Neuronal stem cell (in vitro differentiated cells): ENCODE results near the gene REN.
A peak's percentile ranks its signal among the peaks of the same experiment; 100 is the strongest.

Source experiments
- DNase-seq: peaks from one replicate; pipeline ENCODE4 v3.0.0-alpha.2; 2013; ENCODE audit warnings: low spot score
- H2AFZ ChIP-seq: one replicate; pipeline ENCODE4 v1.6.1; 2013; ENCODE audit warnings: mild to moderate bottlenecking, low read length, inconsistent platforms
- H2AK5ac ChIP-seq: 2 replicates; pipeline ENCODE4 v1.6.1; 2013; ENCODE audit warnings: low read depth, mild to moderate bottlenecking, inconsistent platforms, low read length, moderate library complexity, mixed read lengths
- H2BK120ac ChIP-seq: 2 replicates; pipeline ENCODE4 v1.6.1; 2013; ENCODE audit warnings: low read depth, mild to moderate bottlenecking, inconsistent platforms, low read length, moderate library complexity, mixed read lengths
- H2BK12ac ChIP-seq: one replicate; pipeline ENCODE4 v1.6.1; 2013; ENCODE audit warnings: low read length, inconsistent platforms
- H2BK15ac ChIP-seq: 2 replicates; pipeline ENCODE4 v1.6.1; 2013; ENCODE audit warnings: mild to moderate bottlenecking, low read length, inconsistent platforms, mixed read lengths
- H2BK5ac ChIP-seq: one replicate; pipeline ENCODE4 v1.6.1; 2013; ENCODE audit warnings: inconsistent platforms, mild to moderate bottlenecking, low read length, moderate library complexity
- H3K14ac ChIP-seq: one replicate; pipeline ENCODE4 v1.6.1; 2013; ENCODE audit warnings: low read length, inconsistent platforms
- H3K18ac ChIP-seq: 2 replicates; pipeline ENCODE4 v1.6.1; 2013; ENCODE audit warnings: low read length, inconsistent platforms
- H3K23ac ChIP-seq: 2 replicates; pipeline ENCODE4 v1.6.1; 2013; ENCODE audit warnings: low read depth, mild to moderate bottlenecking, mixed read lengths, low read length, inconsistent platforms; ENCODE audit not compliant: poor library complexity
- H3K27ac ChIP-seq: replicated peaks from 3 replicates; pipeline ENCODE4 v1.5.1; 2013; ENCODE audit warnings: low read length, inconsistent platforms
- H3K27me3 ChIP-seq, 3 experiments: 2 replicates each; pipeline ENCODE4 v1.6.1; 2013; ENCODE audit warnings: low read length in 3 of 3, mild to moderate bottlenecking in 2 of 3, inconsistent platforms in 1 of 3, low read depth in 1 of 3, mixed read lengths in 1 of 3, moderate library complexity in 1 of 3; ENCODE audit not compliant: control insufficient read depth in 3 of 3, insufficient read depth in 3 of 3
- H3K36me3 ChIP-seq, 2 donors: replicated peaks in 1 of 2; 2 replicates each; pipeline ENCODE4 v1.6.1; 2013; ENCODE audit warnings: low read length in 2 of 2; ENCODE audit not compliant: control insufficient read depth in 2 of 2, insufficient read depth in 2 of 2
- H3K4ac ChIP-seq: 2 replicates; pipeline ENCODE4 v1.6.1; 2013; ENCODE audit warnings: inconsistent platforms, mild to moderate bottlenecking, low read length, moderate library complexity
- H3K4me1 ChIP-seq, 2 donors: 1 replicate in 1 of 2; 2 replicates in 1 of 2; pipeline ENCODE4 v1.6.1; 2013; ENCODE audit warnings: low read length in 2 of 2, low read depth in 1 of 2; ENCODE audit not compliant: control insufficient read depth in 2 of 2, insufficient read depth in 1 of 2
- H3K4me2 ChIP-seq: one replicate; pipeline ENCODE4 v1.6.1; 2013; ENCODE audit warnings: mild to moderate bottlenecking, low read length, inconsistent platforms; ENCODE audit not compliant: insufficient read depth, poor library complexity, severe bottlenecking
- H3K4me3 ChIP-seq, 2 donors: 2 replicates each; pipeline ENCODE4 v1.5.1; 2013; ENCODE audit warnings: low read length in 2 of 2, mild to moderate bottlenecking in 2 of 2, inconsistent platforms in 1 of 2, moderate library complexity in 1 of 2
- H3K79me1 ChIP-seq: one replicate; pipeline ENCODE4 v1.6.1; 2013; ENCODE audit warnings: low read depth, mild to moderate bottlenecking, inconsistent platforms, low read length, moderate library complexity
- H3K9ac ChIP-seq: one replicate; pipeline ENCODE4 v1.6.1; 2013; ENCODE audit warnings: mild to moderate bottlenecking, low read depth, low read length, inconsistent platforms; ENCODE audit not compliant: poor library complexity
- H3K9me3 ChIP-seq, 2 donors: replicated peaks in 1 of 2; 2 replicates each; pipeline versions ENCODE3 to v1.6.1; 2013; ENCODE audit warnings: low read length in 2 of 2, mild to moderate bottlenecking in 2 of 2, inconsistent platforms in 1 of 2, low read depth in 1 of 2, mixed read lengths in 1 of 2, moderate library complexity in 1 of 2; ENCODE audit not compliant: control insufficient read depth in 2 of 2, insufficient read depth in 1 of 2
- H4K8ac ChIP-seq: one replicate; pipeline ENCODE4 v1.6.1; 2013; ENCODE audit warnings: low read depth, mild to moderate bottlenecking, inconsistent platforms, low read length, moderate library complexity
- H4K91ac ChIP-seq: one replicate; pipeline ENCODE4 v1.6.1; 2013; ENCODE audit warnings: low read length, low read depth, mild to moderate bottlenecking, inconsistent platforms; ENCODE audit not compliant: poor library complexity
- WGBS, 2 donors: extraction: QIAGEN DNeasy Blood & Tissue Kit; methylation state at CpG; one replicate each; pipeline ENCODE4 v1.1.7; 2013; ENCODE audit warnings: missing lambda C conversion rate in 2 of 2, mixed read lengths in 1 of 2; ENCODE audit not compliant: insufficient read length in 2 of 2, insufficient replicate concordance in 1 of 2; ENCODE audit errors: extremely low coverage in 2 of 2; 5-methylcytosine and 5-hydroxymethylcytosine counted together

The REN gene

DNA sequence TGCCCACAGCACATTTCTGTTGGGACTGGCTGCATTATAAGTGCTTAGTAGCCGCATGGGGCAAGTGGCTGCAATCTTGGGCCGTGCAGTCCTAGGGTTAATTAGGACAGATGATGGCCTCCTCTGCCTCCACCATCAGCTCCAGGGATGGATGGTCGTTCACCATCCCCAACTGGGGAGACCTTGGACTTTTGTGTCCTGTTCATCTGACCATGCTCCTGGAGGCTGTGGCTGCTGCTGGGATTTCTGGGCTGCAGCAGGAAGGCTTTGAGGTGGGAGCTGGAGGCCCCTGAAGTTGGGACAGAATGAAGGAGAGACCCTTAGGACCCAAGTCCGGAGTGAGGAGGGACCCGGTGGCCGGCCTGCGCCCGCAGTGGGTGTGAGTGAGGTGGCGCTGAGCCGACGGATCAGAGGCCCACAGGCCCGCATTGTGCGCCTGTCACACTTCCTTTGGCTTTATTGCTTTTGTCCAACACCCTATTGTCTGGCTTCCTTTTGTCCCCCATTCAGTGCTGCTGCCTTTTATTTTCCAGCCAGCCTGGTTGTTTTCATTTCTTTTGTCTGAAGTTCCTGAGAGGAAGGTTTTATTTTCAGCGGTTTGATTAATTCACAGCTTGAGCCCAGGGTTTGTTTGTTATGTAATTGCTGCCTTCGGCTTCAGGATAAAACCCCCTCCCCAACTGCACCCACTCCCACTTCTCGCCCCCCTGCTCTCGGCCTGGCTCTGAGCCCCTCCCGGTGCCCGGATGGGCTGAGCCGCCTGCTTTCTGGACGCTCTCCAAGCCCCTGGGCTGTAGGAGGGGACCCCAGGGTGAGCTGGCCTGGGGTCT, 57.6 kb downstream of the REN start:
- Histone ChIP-seq H2AFZ (no peak overlapping the region), H3K23ac (no peak overlapping the region), H3K9me3 (no peaks in the 10 kb centered on the region), H3K27me3 (peaks cover 0 to 14% (median 0%) of the 10 kb centered on the region in 3 experiments), H2BK120ac (no peak overlapping the region), H3K27ac (no peak overlapping the region), H2BK12ac (no peak overlapping the region), H3K18ac (peak overlapping the region; percentile 85), H3K4me1 (peaks cover 18 to 26% of the 10 kb centered on the region in 2 donors), H2BK5ac (no peak overlapping the region), H4K8ac (no peak overlapping the region), H3K4ac (no peak overlapping the region), H3K14ac (no peak overlapping the region), H2BK15ac (no peak overlapping the region), H3K79me1 (peaks cover 8% of the 10 kb centered on the region), H3K4me2 (peak overlapping the region; percentile 52), H3K36me3 (peaks cover 0 to 16% of the 10 kb centered on the region in 2 donors), H3K4me3 (no peak overlapping the region), H2AK5ac (no peak overlapping the region), H4K91ac (no peak overlapping the region), H3K9ac (no peak overlapping the region)
- WGBS, 2 donors: no CpG with 5 or more reads among the region's 21 CpGs
- DNase-seq: peak; percentile 94

DNA sequence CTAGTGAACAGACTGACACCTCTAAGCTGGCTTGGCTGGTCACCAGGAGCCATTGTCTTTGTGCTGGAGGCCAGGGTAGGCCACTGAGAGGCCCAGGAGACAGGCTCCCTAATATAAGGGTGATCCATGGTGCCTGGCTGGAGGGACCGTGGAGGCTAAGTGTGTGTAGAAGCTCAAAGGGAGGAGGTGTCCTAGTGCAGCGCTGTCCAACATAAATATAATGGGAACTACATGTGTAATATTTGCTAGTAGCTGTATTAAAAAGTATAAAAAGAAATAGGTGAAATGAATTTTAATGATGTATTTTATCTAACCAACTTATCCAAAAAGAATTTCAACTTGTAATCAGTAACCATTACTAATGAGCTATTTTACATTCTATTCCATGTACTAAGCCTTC, 58.2 kb downstream of the REN start:
- Histone ChIP-seq H4K8ac (no peak overlapping the region), H2AFZ (no peak overlapping the region), H3K18ac (no peak overlapping the region), H3K9me3 (no peaks in the 10 kb centered on the region), H3K4me1 (peaks cover 23 to 29% of the 10 kb centered on the region in 2 donors), H3K4me3 (no peak overlapping the region), H3K4me2 (no peak overlapping the region), H2BK12ac (no peak overlapping the region), H4K91ac (no peak overlapping the region), H3K27me3 (peaks cover 0 to 14% (median 0%) of the 10 kb centered on the region in 3 experiments), H2BK120ac (no peak overlapping the region), H2BK15ac (no peak overlapping the region), H3K9ac (peak overlapping the region; percentile 6), H2AK5ac (peak overlapping the region; percentile 15), H3K14ac (no peak overlapping the region), H3K23ac (no peak overlapping the region), H3K36me3 (peaks cover 0 to 11% of the 10 kb centered on the region in 2 donors), H2BK5ac (no peak overlapping the region), H3K79me1 (peaks cover 5% of the 10 kb centered on the region), H3K27ac (no peak overlapping the region), H3K4ac (no peak overlapping the region)
- no CpG with 5 or more reads among the region's 2 CpGs for WGBS, 2 donors
- no peak for DNase-seq

DNA sequence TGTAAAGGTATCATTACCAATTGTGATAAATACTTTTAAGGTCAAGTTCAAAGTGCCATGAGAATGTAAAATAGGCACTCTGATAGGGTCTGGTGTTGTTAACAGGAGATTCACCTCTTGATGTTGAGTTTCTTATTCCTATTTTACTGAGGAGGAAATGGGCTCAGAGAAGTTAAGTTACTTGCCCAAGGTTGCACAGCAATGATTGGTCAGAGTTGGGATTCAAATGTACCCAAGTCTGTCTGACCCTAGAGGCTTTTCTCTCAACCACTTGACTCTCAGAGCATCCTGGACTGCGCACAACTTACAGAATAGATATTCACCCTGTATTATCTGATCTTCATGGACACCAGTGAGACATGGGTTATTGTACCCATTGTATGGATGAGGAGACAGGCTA, 59.3 kb downstream of the REN start:
- no peak overlapping the region for H2BK120ac ChIP-seq
- H3K4me2 ChIP-seq: no peak overlapping the region
- H2BK15ac ChIP-seq: no peak overlapping the region
- no peak overlapping the region for H3K9ac ChIP-seq
- H3K4ac ChIP-seq: no peak overlapping the region
- WGBS, 2 donors: no CpG with 5 or more reads among the region's 1 CpG
- peaks cover 0 to 14% (median 0%) of the 10 kb centered on the region in 3 experiments for H3K27me3 ChIP-seq
- H3K27ac ChIP-seq: no peak overlapping the region
- H4K8ac ChIP-seq: no peak overlapping the region
- H2AK5ac ChIP-seq: no peak overlapping the region
- H3K36me3 ChIP-seq: peaks cover 0 to 8% of the 10 kb centered on the region in 2 donors
- H3K18ac ChIP-seq: no peak overlapping the region
- no peak overlapping the region for H3K4me3 ChIP-seq
- H4K91ac ChIP-seq: no peak overlapping the region
- no peak overlapping the region for H2BK12ac ChIP-seq
- no peak overlapping the region for H2BK5ac ChIP-seq
- H3K4me1 ChIP-seq: peaks cover 29 to 31% of the 10 kb centered on the region in 2 donors
- no peak for DNase-seq
- H3K14ac ChIP-seq: no peak overlapping the region
- no peak overlapping the region for H3K23ac ChIP-seq
- no peak overlapping the region for H2AFZ ChIP-seq
- peaks cover 5% of the 10 kb centered on the region for H3K79me1 ChIP-seq
- H3K9me3 ChIP-seq: no peaks in the 10 kb centered on the region

DNA sequence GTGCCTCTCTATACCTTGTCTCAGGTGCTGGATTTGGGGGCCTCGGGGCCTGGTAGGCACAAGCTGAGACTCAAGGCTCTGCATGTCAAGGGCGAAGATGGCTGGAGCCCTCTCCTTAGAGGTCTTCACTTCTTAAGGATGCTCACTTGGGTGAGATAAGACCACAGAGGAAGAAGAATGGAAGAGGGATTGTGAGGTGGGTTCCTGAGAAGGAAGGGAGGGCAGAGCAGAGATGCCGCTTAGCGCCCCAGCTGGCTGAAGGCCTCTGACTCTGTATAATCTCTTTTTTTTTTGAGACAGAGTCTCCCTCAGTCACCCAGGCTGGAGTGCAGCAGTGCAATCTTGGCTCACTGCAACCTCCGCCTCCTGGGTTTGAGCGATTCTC, 61.0 kb downstream of the REN start:
- peaks cover 29% of the 10 kb centered on the region in 2 donors for H3K4me1 ChIP-seq
- H4K91ac ChIP-seq: no peak overlapping the region
- H2BK12ac ChIP-seq: no peak overlapping the region
- H2BK15ac ChIP-seq: no peak overlapping the region
- H3K23ac ChIP-seq: no peak overlapping the region
- H2BK5ac ChIP-seq: no peak overlapping the region
- peaks cover 0 to 9% (median 0%) of the 10 kb centered on the region in 3 experiments for H3K27me3 ChIP-seq
- no peak overlapping the region for H3K14ac ChIP-seq
- no peak for DNase-seq
- no peak overlapping the region for H3K4ac ChIP-seq
- H3K27ac ChIP-seq: no peak overlapping the region
- no CpG with 5 or more reads among the region's 6 CpGs for WGBS, 2 donors
- H2AFZ ChIP-seq: no peak overlapping the region
- H3K4me2 ChIP-seq: no peak overlapping the region
- H2AK5ac ChIP-seq: no peak overlapping the region
- no peak overlapping the region for H3K9ac ChIP-seq
- no peak overlapping the region for H4K8ac ChIP-seq
- no peaks in the 10 kb centered on the region for H3K9me3 ChIP-seq
- no peak overlapping the region for H3K18ac ChIP-seq
- no peak overlapping the region for H3K4me3 ChIP-seq
- peaks cover 0 to 8% of the 10 kb centered on the region in 2 donors for H3K36me3 ChIP-seq
- no peak overlapping the region for H2BK120ac ChIP-seq
- peaks cover 5% of the 10 kb centered on the region for H3K79me1 ChIP-seq
